HEK293 (cell line): ENCODE results near the gene LDLRAD4.

ENCODE experiments used
- CTCF ChIA-PET: fragments of 350-600 bp; formaldehyde crosslinking; extraction: SDS; loops from one replicate; lab custom pipeline; 2021; ENCODE audit warnings: antibody characterized with exemption; lab: Yijun Ruan, JAX
- POLR2A ChIA-PET: fragments of 300-600 bp; formaldehyde crosslinking; extraction: SDS; loops from one replicate; lab custom pipeline; 2020; ENCODE audit warnings: antibody characterized with exemption, inconsistent platforms; lab: Yijun Ruan, JAX
- H3K27ac ChIP-seq: fragments of 200-500 bp; sonication (Bioruptor generic); 2 replicates; pipeline ENCODE4 v1.5.1; 2014; ENCODE audit warnings: low read depth, low read length, control low read depth, inconsistent platforms; ENCODE audit errors: extremely low read depth
- H3K36me3 ChIP-seq, 2 experiments: fragments of 200-500 bp in 1 of 2; sonication (Bioruptor generic) in 1 of 2; 1 replicate in 1 of 2; 2 replicates in 1 of 2; pipeline ENCODE4 v1.5.1; 2014 to 2017; ENCODE audit warnings: inconsistent platforms in 2 of 2, low read length in 2 of 2; ENCODE audit not compliant: control insufficient read depth in 2 of 2, insufficient read depth in 1 of 2
- H3K4me1 ChIP-seq: fragments of 200-500 bp; sonication (Bioruptor generic); 2 replicates; pipeline ENCODE4 v1.5.1; 2014; ENCODE audit warnings: mild to moderate bottlenecking, low read length, inconsistent platforms; ENCODE audit not compliant: control insufficient read depth, insufficient read depth
- H3K4me3 ChIP-seq: 2 replicates; pipeline ENCODE4 v1.5.1; 2011; ENCODE audit warnings: low read depth, mild to moderate bottlenecking, control low read depth, low read length, moderate library complexity
- H3K9me3 ChIP-seq: fragments of 200-500 bp; sonication (Bioruptor generic); 2 replicates; pipeline ENCODE4 v1.5.1; 2014; ENCODE audit warnings: low read depth, low read length, inconsistent platforms; ENCODE audit not compliant: control insufficient read depth, insufficient read depth
- BCL11A ChIP-seq: fragments of 450-650 bp; formaldehyde crosslinking; IDR thresholded peaks from 2 replicates; pipeline ENCODE4 v1.5.1; 2016; ENCODE audit warnings: low read depth, missing biosample characterization, missing genetic modification characterization
- MYNN ChIP-seq: fragments of 450-650 bp; formaldehyde crosslinking; IDR thresholded peaks from 2 replicates; pipeline ENCODE4 v1.5.1; 2016; ENCODE audit warnings: missing biosample characterization, missing genetic modification characterization, borderline replicate concordance
- MZF1 ChIP-seq: fragments of 450-650 bp; formaldehyde crosslinking; IDR thresholded peaks from 2 replicates; pipeline ENCODE4 v1.5.1; 2017; ENCODE audit warnings: missing biosample characterization, missing genetic modification characterization, borderline replicate concordance
- SALL2 ChIP-seq: fragments of 450-650 bp; formaldehyde crosslinking; IDR thresholded peaks from 2 replicates; pipeline ENCODE4 v1.5.0; 2017; ENCODE audit warnings: missing biosample characterization, mild to moderate bottlenecking, missing genetic modification characterization, borderline replicate concordance
- SETDB1 ChIP-seq: IDR thresholded peaks from one replicate; pipeline ENCODE4 v1.6.1; 2017; ENCODE audit warnings: mild to moderate bottlenecking, low read length, moderate library complexity, mixed read lengths; ENCODE audit not compliant: insufficient read length
- TCF7L2 ChIP-seq: IDR thresholded peaks from 2 replicates; pipeline ENCODE4 v1.6.1; 2011; ENCODE audit warnings: low read depth, mild to moderate bottlenecking, inconsistent platforms, low read length, moderate library complexity, borderline replicate concordance
- ZBTB21 ChIP-seq: fragments of 450-650 bp; formaldehyde crosslinking; IDR thresholded peaks from 2 replicates; pipeline ENCODE4 v1.5.1; 2017; ENCODE audit warnings: missing biosample characterization, missing genetic modification characterization
- ZBTB8A ChIP-seq: fragments of 450-650 bp; formaldehyde crosslinking; IDR thresholded peaks from 2 replicates; pipeline ENCODE4 v1.5.1; 2016; ENCODE audit warnings: missing biosample characterization, missing genetic modification characterization
- ZFHX2 ChIP-seq: fragments of 450-650 bp; formaldehyde crosslinking; conservative IDR thresholded peaks from 2 replicates; pipeline ENCODE4 v1.5.1; 2016; ENCODE audit warnings: missing biosample characterization, missing genetic modification characterization
- ZFP41 ChIP-seq: fragments of 450-650 bp; formaldehyde crosslinking; IDR thresholded peaks from 2 replicates; pipeline ENCODE4 v1.5.1; 2016; ENCODE audit warnings: missing biosample characterization, missing genetic modification characterization, borderline replicate concordance
- ZNF132 ChIP-seq: fragments of 450-650 bp; formaldehyde crosslinking; IDR thresholded peaks from 2 replicates; pipeline ENCODE4 v1.5.1; 2017; ENCODE audit warnings: missing biosample characterization, missing genetic modification characterization, borderline replicate concordance
- ZNF146 ChIP-seq: fragments of 450-650 bp; formaldehyde crosslinking; IDR thresholded peaks from 2 replicates; pipeline ENCODE4 v1.5.1; 2016; ENCODE audit warnings: missing biosample characterization, missing genetic modification characterization
- ZNF174 ChIP-seq: fragments of 450-650 bp; formaldehyde crosslinking; IDR thresholded peaks from 2 replicates; pipeline ENCODE4 v1.5.0; 2017; ENCODE audit warnings: missing biosample characterization, mild to moderate bottlenecking, missing genetic modification characterization
- ZNF214 ChIP-seq: fragments of 450-650 bp; formaldehyde crosslinking; IDR thresholded peaks from 2 replicates; pipeline ENCODE4 v1.5.1; 2017; ENCODE audit warnings: missing biosample characterization, mild to moderate bottlenecking, missing genetic modification characterization, borderline replicate concordance
- ZNF24 ChIP-seq: fragments of 450-650 bp; formaldehyde crosslinking; IDR thresholded peaks from 2 replicates; pipeline ENCODE4 v1.5.1; 2016; ENCODE audit warnings: missing biosample characterization, missing genetic modification characterization
- ZNF266 ChIP-seq: fragments of 450-650 bp; formaldehyde crosslinking; IDR thresholded peaks from 2 replicates; pipeline ENCODE4 v1.5.1; 2016; ENCODE audit warnings: missing biosample characterization, missing genetic modification characterization, low read depth
- ZNF292 ChIP-seq: fragments of 450-650 bp; formaldehyde crosslinking; IDR thresholded peaks from 2 replicates; pipeline ENCODE4 v1.5.1; 2016; ENCODE audit warnings: low read depth, missing biosample characterization, missing genetic modification characterization, borderline replicate concordance
- ZNF311 ChIP-seq: fragments of 450-650 bp; formaldehyde crosslinking; IDR thresholded peaks from 2 replicates; pipeline ENCODE4 v1.5.1; 2017; ENCODE audit warnings: missing biosample characterization, missing genetic modification characterization, borderline replicate concordance
- ZNF510 ChIP-seq: fragments of 450-650 bp; formaldehyde crosslinking; IDR thresholded peaks from 2 replicates; pipeline ENCODE4 v1.5.1; 2018; ENCODE audit warnings: mild to moderate bottlenecking, missing genetic modification characterization, missing biosample characterization; ENCODE audit not compliant: insufficient replicate concordance
- ZNF514 ChIP-seq: fragments of 450-650 bp; formaldehyde crosslinking; IDR thresholded peaks from 2 replicates; pipeline ENCODE4 v1.5.1; 2016; ENCODE audit warnings: missing biosample characterization, missing genetic modification characterization
- ZNF548 ChIP-seq: fragments of 450-650 bp; formaldehyde crosslinking; IDR thresholded peaks from 2 replicates; pipeline ENCODE4 v1.5.1; 2016; ENCODE audit warnings: missing biosample characterization, missing genetic modification characterization
- ZNF600 ChIP-seq: fragments of 450-650 bp; formaldehyde crosslinking; IDR thresholded peaks from 2 replicates; pipeline ENCODE4 v1.5.1; 2016; ENCODE audit warnings: missing biosample characterization, missing genetic modification characterization
- ZNF660 ChIP-seq: fragments of 450-650 bp; IDR thresholded peaks from 2 replicates; pipeline ENCODE4 v1.5.1; 2018; ENCODE audit warnings: missing biosample characterization, mild to moderate bottlenecking, missing genetic modification characterization
- ZNF707 ChIP-seq: fragments of 450-650 bp; formaldehyde crosslinking; IDR thresholded peaks from 2 replicates; pipeline ENCODE4 v1.5.1; 2016; ENCODE audit warnings: missing biosample characterization, missing genetic modification characterization
- ZXDB ChIP-seq: fragments of 450-650 bp; formaldehyde crosslinking; IDR thresholded peaks from 2 replicates; pipeline ENCODE4 v1.5.1; 2016; ENCODE audit warnings: missing biosample characterization, missing genetic modification characterization
- TF ChIP-seq, protein P1 (sequence below): fragments of 450-650 bp; formaldehyde crosslinking; IDR thresholded peaks from 2 replicates; pipeline ENCODE4 v1.5.1; 2016; ENCODE audit warnings: missing biosample characterization, missing genetic modification characterization, low read depth
- TF ChIP-seq, protein P2 (sequence below): fragments of 450-650 bp; formaldehyde crosslinking; IDR thresholded peaks from 2 replicates; pipeline ENCODE4 v1.5.1; 2017; ENCODE audit warnings: missing biosample characterization, missing genetic modification characterization
- TF ChIP-seq, protein P3 (sequence below): fragments of 450-650 bp; formaldehyde crosslinking; optimal IDR thresholded peaks from 2 replicates; pipeline ENCODE3; 2016; ENCODE audit warnings: missing biosample characterization, mild to moderate bottlenecking, missing genetic modification characterization
- TF ChIP-seq, protein P4 (sequence below): fragments of 450-650 bp; formaldehyde crosslinking; IDR thresholded peaks from 2 replicates; pipeline ENCODE4 v1.5.1; 2016; ENCODE audit warnings: missing biosample characterization, missing genetic modification characterization

Gene LDLRAD4

GRCh38 chr18:13623871-13624270, 405.3 kb downstream of the LDLRAD4 start:
- H3K27ac ChIP-seq, result no peak overlapping the region
- H3K4me3 ChIP-seq, result no peak overlapping the region
- H3K36me3 ChIP-seq, result no peaks in the 10 kb centered on the region
- no peaks in the 10 kb centered on the region for H3K9me3 ChIP-seq
- POLR2A ChIA-PET, result no interaction called here
- CTCF ChIA-PET, result no interaction called here
- TF ChIP-seq ZNF510 (tag by site-specific recombination), result no peak
- TF ChIP-seq, protein P1, sequence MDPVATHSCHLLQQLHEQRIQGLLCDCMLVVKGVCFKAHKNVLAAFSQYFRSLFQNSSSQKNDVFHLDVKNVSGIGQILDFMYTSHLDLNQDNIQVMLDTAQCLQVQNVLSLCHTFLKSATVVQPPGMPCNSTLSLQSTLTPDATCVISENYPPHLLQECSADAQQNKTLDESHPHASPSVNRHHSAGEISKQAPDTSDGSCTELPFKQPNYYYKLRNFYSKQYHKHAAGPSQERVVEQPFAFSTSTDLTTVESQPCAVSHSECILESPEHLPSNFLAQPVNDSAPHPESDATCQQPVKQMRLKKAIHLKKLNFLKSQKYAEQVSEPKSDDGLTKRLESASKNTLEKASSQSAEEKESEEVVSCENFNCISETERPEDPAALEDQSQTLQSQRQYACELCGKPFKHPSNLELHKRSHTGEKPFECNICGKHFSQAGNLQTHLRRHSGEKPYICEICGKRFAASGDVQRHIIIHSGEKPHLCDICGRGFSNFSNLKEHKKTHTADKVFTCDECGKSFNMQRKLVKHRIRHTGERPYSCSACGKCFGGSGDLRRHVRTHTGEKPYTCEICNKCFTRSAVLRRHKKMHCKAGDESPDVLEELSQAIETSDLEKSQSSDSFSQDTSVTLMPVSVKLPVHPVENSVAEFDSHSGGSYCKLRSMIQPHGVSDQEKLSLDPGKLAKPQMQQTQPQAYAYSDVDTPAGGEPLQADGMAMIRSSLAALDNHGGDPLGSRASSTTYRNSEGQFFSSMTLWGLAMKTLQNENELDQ (tag by site-specific recombination), result no peak
- TF ChIP-seq MZF1 (tag by site-specific recombination), result no peak
- TF ChIP-seq MYNN (tag by site-specific recombination), result no peak
- no peak for TF ChIP-seq ZNF132 (tag by site-specific recombination)
- no peak for TF ChIP-seq ZNF707 (tag by site-specific recombination)
- TF ChIP-seq ZNF548 (tag by site-specific recombination), result no peak
- no peak for TF ChIP-seq ZXDB (tag by site-specific recombination)
- TF ChIP-seq SALL2 (tag by site-specific recombination), result no peak
- no peak for TF ChIP-seq ZFP41
- TF ChIP-seq TCF7L2, result no peak
- TF ChIP-seq ZNF311, result no peak
- TF ChIP-seq ZFHX2 (tag by site-specific recombination), result no peak
- no peak for TF ChIP-seq BCL11A (tag by site-specific recombination)
- TF ChIP-seq ZNF214 (tag by site-specific recombination), result no peak
- TF ChIP-seq, protein P2, sequence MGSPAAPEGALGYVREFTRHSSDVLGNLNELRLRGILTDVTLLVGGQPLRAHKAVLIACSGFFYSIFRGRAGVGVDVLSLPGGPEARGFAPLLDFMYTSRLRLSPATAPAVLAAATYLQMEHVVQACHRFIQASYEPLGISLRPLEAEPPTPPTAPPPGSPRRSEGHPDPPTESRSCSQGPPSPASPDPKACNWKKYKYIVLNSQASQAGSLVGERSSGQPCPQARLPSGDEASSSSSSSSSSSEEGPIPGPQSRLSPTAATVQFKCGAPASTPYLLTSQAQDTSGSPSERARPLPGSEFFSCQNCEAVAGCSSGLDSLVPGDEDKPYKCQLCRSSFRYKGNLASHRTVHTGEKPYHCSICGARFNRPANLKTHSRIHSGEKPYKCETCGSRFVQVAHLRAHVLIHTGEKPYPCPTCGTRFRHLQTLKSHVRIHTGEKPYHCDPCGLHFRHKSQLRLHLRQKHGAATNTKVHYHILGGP, result no peak
- TF ChIP-seq ZNF146 (tag by site-specific recombination), result no peak
- H3K4me1 ChIP-seq, result no peaks in the 10 kb centered on the region

DNA sequence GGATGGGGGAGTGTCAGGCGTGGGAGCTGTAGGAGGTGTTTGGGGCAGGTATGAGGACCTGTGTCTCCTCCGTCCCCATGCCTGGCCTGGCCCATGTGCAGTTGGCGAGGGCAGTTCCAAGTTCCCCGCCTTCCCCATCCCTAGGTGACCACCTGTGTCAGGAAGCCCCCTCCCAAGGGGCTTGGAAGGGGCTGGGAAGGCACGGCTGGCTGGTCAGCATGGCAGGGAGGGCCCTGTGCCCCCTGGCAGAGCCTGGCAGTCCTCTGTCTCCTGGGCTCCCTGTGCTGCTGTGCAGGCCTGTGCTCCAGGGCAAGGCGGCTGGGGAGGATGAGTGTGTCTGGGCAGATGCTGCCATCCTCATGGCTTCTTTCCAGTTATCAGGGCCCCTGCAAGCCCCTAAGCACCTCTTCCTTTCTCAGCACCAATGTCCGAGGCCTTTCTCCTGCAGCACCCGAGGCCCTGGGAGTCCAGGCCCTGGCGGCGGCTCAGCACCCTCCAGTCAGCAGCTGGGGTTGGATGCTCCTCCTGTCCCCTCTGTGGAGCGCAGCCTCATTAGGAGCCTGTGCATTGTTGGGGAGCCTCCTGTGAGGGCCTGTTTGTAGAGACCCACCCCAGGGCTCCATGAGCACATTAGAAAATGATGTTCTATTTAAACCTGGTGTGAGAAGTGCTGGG, 406.1 kb downstream of the LDLRAD4 start:
- no peak overlapping the region for H3K27ac ChIP-seq
- POLR2A ChIA-PET, result no interaction called here
- H3K4me1 ChIP-seq, result no peaks in the 10 kb centered on the region; the same call in 1 of the 2 replicates
- CTCF ChIA-PET, result no interaction called here
- no peak overlapping the region for H3K4me3 ChIP-seq
- H3K9me3 ChIP-seq, result no peaks in the 10 kb centered on the region
- no peaks in the 10 kb centered on the region for H3K36me3 ChIP-seq
- TF ChIP-seq, protein P3, sequence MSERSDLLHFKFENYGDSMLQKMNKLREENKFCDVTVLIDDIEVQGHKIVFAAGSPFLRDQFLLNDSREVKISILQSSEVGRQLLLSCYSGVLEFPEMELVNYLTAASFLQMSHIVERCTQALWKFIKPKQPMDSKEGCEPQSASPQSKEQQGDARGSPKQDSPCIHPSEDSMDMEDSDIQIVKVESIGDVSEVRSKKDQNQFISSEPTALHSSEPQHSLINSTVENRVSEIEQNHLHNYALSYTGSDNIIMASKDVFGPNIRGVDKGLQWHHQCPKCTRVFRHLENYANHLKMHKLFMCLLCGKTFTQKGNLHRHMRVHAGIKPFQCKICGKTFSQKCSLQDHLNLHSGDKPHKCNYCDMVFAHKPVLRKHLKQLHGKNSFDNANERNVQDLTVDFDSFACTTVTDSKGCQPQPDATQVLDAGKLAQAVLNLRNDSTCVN (tag by site-specific recombination), result no peak
- TF ChIP-seq ZBTB21 (no peak), ZNF174 (no peak), ZNF660 (tag by site-specific recombination) (no peak), ZNF514 (tag by site-specific recombination) (no peak), ZNF24 (tag by site-specific recombination) (no peak), SETDB1 (no peak), ZNF600 (tag by site-specific recombination) (no peak), ZNF266 (tag by site-specific recombination) (no peak), ZBTB8A (tag by site-specific recombination) (no peak), ZNF292 (tag by site-specific recombination) (no peak)
- TF ChIP-seq, protein P4, sequence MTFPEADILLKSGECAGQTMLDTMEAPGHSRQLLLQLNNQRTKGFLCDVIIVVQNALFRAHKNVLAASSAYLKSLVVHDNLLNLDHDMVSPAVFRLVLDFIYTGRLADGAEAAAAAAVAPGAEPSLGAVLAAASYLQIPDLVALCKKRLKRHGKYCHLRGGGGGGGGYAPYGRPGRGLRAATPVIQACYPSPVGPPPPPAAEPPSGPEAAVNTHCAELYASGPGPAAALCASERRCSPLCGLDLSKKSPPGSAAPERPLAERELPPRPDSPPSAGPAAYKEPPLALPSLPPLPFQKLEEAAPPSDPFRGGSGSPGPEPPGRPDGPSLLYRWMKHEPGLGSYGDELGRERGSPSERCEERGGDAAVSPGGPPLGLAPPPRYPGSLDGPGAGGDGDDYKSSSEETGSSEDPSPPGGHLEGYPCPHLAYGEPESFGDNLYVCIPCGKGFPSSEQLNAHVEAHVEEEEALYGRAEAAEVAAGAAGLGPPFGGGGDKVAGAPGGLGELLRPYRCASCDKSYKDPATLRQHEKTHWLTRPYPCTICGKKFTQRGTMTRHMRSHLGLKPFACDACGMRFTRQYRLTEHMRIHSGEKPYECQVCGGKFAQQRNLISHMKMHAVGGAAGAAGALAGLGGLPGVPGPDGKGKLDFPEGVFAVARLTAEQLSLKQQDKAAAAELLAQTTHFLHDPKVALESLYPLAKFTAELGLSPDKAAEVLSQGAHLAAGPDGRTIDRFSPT (tag by site-specific recombination), result no peak
